ENCODE measurements around the gene PSIP1. TPM values are rescaled to one million over a fixed set of nuclear protein-coding genes. Genes with fewer than 3 reads are reported as not detected.
"Not testable (repeated sequence)": the region's sequence is repeated elsewhere in the genome, so short reads cannot be mapped to it uniquely, and the experiment has no call there.

PSIP1 gene
- total RNA-seq, 1 experiment from 2014 or later: 302 TPM

GRCh38 chr9:15442264-15442663, 68.5 kb downstream of the PSIP1 start:
- Mint-ChIP-seq H3K36me3 (peaks cover 92% of the 10 kb centered on the region), H3K9me3 (peaks cover 38% of the 10 kb centered on the region)
- H3K4me1 Mint-ChIP-seq; DNase-seq (ENCODE audit: low spot score); ATAC-seq; H3K27ac Mint-ChIP-seq; H3K27me3 Mint-ChIP-seq (ENCODE audit: low read depth); H3K4me3 Mint-ChIP-seq; CTCF ChIA-PET; POLR2A ChIA-PET: not testable (repeated sequence)

- H3K4me3 Mint-ChIP-seq; CTCF ChIA-PET; H3K4me1 Mint-ChIP-seq; DNase-seq (ENCODE audit: low spot score); ATAC-seq; POLR2A ChIA-PET; H3K27me3 Mint-ChIP-seq (ENCODE audit: low read depth); H3K27ac Mint-ChIP-seq: not testable (repeated sequence)
- Mint-ChIP-seq H3K9me3 (peaks cover 38% of the 10 kb centered on the region), H3K36me3 (peaks cover 90% of the 10 kb centered on the region)
Measured at GRCh38 chr9:15441841-15442240, 68.9 kb downstream of the PSIP1 start.

DNA sequence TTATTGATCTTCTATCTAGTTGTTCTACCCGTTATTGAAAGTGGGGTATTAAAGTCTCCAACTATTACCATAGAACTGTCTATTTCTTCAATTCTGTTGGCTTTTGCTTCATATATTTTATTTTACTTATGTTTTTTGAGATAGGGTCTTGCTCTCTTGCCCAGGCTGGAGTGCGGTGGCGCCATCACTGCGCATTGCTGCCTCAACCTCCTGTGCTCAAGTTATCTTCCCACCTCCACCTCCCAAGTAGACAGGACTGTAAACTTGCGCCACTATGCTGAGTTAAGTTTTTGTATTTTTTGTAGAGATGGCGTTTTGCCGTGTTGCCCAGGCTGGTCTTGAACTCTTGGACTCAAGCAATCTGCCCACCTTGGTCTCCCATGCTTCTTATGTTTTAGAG, 71.9 kb downstream of the PSIP1 start:
- TF ChIP-seq SOX15 (CRISPR knock-in tag; IDR thresholded peaks at IDR 0.05) (no peak), ZNF121 (CRISPR knock-in tag; IDR thresholded peaks at IDR 0.05) (peak; percentile 74; the same call in 1 of the 2 replicates)
- DNase-seq (ENCODE audit: low spot score) (no peak), ATAC-seq (no peak)
- Mint-ChIP-seq H3K27ac (no peak overlapping the region), H3K9me3 (peaks cover 38% of the 10 kb centered on the region), H3K27me3 (ENCODE audit: low read depth) (no peaks in the 10 kb centered on the region; the same call in 1 of the 2 replicates), H3K4me3 (no peak overlapping the region), H3K4me1 (no peaks in the 10 kb centered on the region), H3K36me3 (peaks cover 83% of the 10 kb centered on the region)
- ChIA-PET POLR2A (no interaction called here), CTCF (no interaction called here)

DNA sequence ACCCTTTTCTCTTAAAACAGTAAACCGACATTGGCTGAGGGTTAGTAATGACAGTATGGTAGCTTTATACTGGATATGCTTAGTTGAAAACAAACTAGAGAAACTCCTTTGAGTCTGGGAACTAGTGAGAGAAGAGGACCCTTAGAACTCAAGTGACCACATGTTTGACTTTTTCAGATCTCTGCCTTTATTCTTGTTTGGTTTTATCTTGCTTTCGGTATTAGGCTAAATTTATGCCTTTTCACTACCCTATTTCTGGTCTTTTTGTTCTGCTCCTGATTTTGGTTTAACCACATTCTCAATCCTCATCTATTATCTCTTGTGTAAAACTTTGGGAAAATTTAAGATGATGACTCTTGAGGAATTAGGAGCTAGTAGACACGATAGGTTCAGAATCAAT, 77.1 kb downstream of the PSIP1 start:
- Mint-ChIP-seq H3K36me3 (peaks cover 58% of the 10 kb centered on the region), H3K4me1 (peaks cover 22% of the 10 kb centered on the region), H3K4me3 (no peak overlapping the region), H3K27me3 (ENCODE audit: low read depth) (no peaks in the 10 kb centered on the region), H3K27ac (no peak overlapping the region), H3K9me3 (peaks cover 7% of the 10 kb centered on the region; the same call in 1 of the 2 replicates)
- ATAC-seq (no peak), DNase-seq (ENCODE audit: low spot score) (no peak)
- POLR2A ChIA-PET: no interaction called here
- CTCF ChIA-PET: no interaction called here
- TF ChIP-seq ZNF396 (CRISPR knock-in tag; IDR thresholded peaks at IDR 0.05; ENCODE audit: borderline replicate concordance): no peak
- TF ChIP-seq ATF6 (CRISPR knock-in tag; IDR thresholded peaks at IDR 0.05): no peak
- TF ChIP-seq EMX1 (CRISPR knock-in tag; IDR thresholded peaks at IDR 0.05): no peak
- no peak for TF ChIP-seq TEAD4 (CRISPR knock-in tag; IDR thresholded peaks at IDR 0.05)
- TF ChIP-seq RELA (CRISPR knock-in tag; IDR thresholded peaks at IDR 0.05; ENCODE audit: borderline replicate concordance): no peak
- no peak for TF ChIP-seq ZNF416 (CRISPR knock-in tag; IDR thresholded peaks at IDR 0.05)
- TF ChIP-seq NR2C2 (CRISPR knock-in tag; IDR thresholded peaks at IDR 0.05): no peak
- no peak for TF ChIP-seq AFF4 (CRISPR knock-in tag; IDR thresholded peaks at IDR 0.05; ENCODE audit: borderline replicate concordance)
- no peak for TF ChIP-seq ZBTB21 (CRISPR knock-in tag; IDR thresholded peaks at IDR 0.05; ENCODE audit: borderline replicate concordance)
- TF ChIP-seq, protein P1, sequence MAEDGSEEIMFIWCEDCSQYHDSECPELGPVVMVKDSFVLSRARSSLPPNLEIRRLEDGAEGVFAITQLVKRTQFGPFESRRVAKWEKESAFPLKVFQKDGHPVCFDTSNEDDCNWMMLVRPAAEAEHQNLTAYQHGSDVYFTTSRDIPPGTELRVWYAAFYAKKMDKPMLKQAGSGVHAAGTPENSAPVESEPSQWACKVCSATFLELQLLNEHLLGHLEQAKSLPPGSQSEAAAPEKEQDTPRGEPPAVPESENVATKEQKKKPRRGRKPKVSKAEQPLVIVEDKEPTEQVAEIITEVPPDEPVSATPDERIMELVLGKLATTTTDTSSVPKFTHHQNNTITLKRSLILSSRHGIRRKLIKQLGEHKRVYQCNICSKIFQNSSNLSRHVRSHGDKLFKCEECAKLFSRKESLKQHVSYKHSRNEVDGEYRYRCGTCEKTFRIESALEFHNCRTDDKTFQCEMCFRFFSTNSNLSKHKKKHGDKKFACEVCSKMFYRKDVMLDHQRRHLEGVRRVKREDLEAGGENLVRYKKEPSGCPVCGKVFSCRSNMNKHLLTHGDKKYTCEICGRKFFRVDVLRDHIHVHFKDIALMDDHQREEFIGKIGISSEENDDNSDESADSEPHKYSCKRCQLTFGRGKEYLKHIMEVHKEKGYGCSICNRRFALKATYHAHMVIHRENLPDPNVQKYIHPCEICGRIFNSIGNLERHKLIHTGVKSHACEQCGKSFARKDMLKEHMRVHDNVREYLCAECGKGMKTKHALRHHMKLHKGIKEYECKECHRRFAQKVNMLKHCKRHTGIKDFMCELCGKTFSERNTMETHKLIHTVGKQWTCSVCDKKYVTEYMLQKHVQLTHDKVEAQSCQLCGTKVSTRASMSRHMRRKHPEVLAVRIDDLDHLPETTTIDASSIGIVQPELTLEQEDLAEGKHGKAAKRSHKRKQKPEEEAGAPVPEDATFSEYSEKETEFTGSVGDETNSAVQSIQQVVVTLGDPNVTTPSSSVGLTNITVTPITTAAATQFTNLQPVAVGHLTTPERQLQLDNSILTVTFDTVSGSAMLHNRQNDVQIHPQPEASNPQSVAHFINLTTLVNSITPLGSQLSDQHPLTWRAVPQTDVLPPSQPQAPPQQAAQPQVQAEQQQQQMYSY (CRISPR knock-in tag; IDR thresholded peaks at IDR 0.05): no peak
- TF ChIP-seq ATF1 (CRISPR knock-in tag; IDR thresholded peaks at IDR 0.05): no peak
- no peak for TF ChIP-seq ZNF512 (CRISPR knock-in tag; IDR thresholded peaks at IDR 0.05; ENCODE audit: borderline replicate concordance)
- no peak for TF ChIP-seq FOXP1 (CRISPR knock-in tag; IDR thresholded peaks at IDR 0.05; ENCODE audit: borderline replicate concordance)
- no peak for TF ChIP-seq NFATC4 (CRISPR knock-in tag; IDR thresholded peaks at IDR 0.05)
- no peak for TF ChIP-seq JAZF1 (CRISPR knock-in tag; IDR thresholded peaks at IDR 0.05)
- no peak for TF ChIP-seq MXD4 (CRISPR knock-in tag; IDR thresholded peaks at IDR 0.05; ENCODE audit: borderline replicate concordance)

All from WTC11 (cell line).